ENCODE measurements around the gene BBC3. TPM values are rescaled to one million over a fixed set of nuclear protein-coding genes. Genes with fewer than 3 reads are reported as not detected.

Gene BBC3
- total RNA-seq, 1 donor from 2014 or later: 5.1 TPM

Small RNA genes within 50 kb of the gene (microRNA-seq; reads per million reads assigned to microRNA genes)
- gene MIR3190 (ENCODE audit: borderline number of aligned reads): not detected
- gene MIR3191 (ENCODE audit: borderline number of aligned reads): not detected

Other genes starting within 250 kb of the BBC3 start
- 0.32 TPM for gene NPAS1, start 211.4 kb downstream of the BBC3 start, total RNA-seq
- gene TMEM160, start 182.6 kb downstream of the BBC3 start, total RNA-seq: 31.6 TPM
- gene ZC3H4, start 117.4 kb downstream of the BBC3 start, total RNA-seq: 22.1 TPM
- 41.9 TPM for gene SAE1, start 100.4 kb downstream of the BBC3 start, total RNA-seq
- gene CCDC9, start 25.3 kb upstream of the BBC3 start, total RNA-seq: 19.2 TPM
- 12.7 TPM for gene INAFM1, start 43.7 kb upstream of the BBC3 start, total RNA-seq
- gene C5AR1, start 78.7 kb upstream of the BBC3 start, total RNA-seq: 5.3 TPM
- gene C5AR2, start 101.0 kb upstream of the BBC3 start, total RNA-seq: 0.42 TPM
- gene DHX34, start 118.1 kb upstream of the BBC3 start, total RNA-seq: 7.3 TPM
- 3.4 TPM for gene MEIS3, start 188.3 kb upstream of the BBC3 start, total RNA-seq
- not detected for gene SLC8A2, start 240.7 kb upstream of the BBC3 start, total RNA-seq

All from left ventricle myocardium superior (tissue), 1 donor.